PC-9 (cell line): ENCODE measurements around the gene ZNF346. TPM values are rescaled to one million over a fixed set of nuclear protein-coding genes. Genes with fewer than 3 reads are reported as not detected.
"Not testable (repeated sequence)": the region's sequence is repeated elsewhere in the genome, so short reads cannot be mapped to it uniquely, and the experiment has no call there.

Experiments used
- BruUV-seq: library from RNA; stranded (reverse); fragments of 400-500 nt; replicated peaks from 2 replicates; lab custom pipeline; 2021; lab: Mats Ljungman, UMichigan
- CTCF ChIA-PET: fragments of 300-600 bp; sonication (Branson Sonifier 250); formaldehyde crosslinking; loops from one replicate; lab custom pipeline; 2022; ENCODE audit warnings: antibody characterized with exemption; lab: Charles Lee
- POLR2A ChIA-PET: fragments of 300-600 bp; sonication (Branson Sonifier 250); formaldehyde crosslinking; loops from one replicate; lab custom pipeline; 2022; ENCODE audit warnings: antibody characterized with exemption; ENCODE audit not compliant: unreplicated experiment; lab: Charles Lee
- DNase-seq, 2 experiments: peaks; one replicate each; pipeline versions ENCODE4 v3.0.0 to v3.0.0-alpha.2; 2015 to 2022; ENCODE audit warnings: mixed read lengths in 1 of 2
- H2AFZ ChIP-seq: fragments of 200-600 bp; sonication (generic); 2 replicates; pipeline ENCODE4 v1.8.1; 2017; ENCODE audit warnings: antibody characterized with exemption
- H3F3A ChIP-seq: fragments of 200-600 bp; sonication (generic); 2 replicates; pipeline ENCODE4 v1.8.1; 2017; ENCODE audit warnings: antibody characterized with exemption, mild to moderate bottlenecking, low read depth; ENCODE audit not compliant: insufficient read depth
- H3K27ac ChIP-seq: fragments of 200-600 bp; sonication (generic); 2 replicates; pipeline ENCODE4 v1.6.1; 2016; ENCODE audit warnings: mixed run types
- H3K27me3 ChIP-seq: fragments of 200-600 bp; sonication (generic); 2 replicates; pipeline ENCODE4 v1.6.1; 2016; ENCODE audit warnings: low read depth, mixed run types; ENCODE audit not compliant: insufficient read depth
- H3K36me3 ChIP-seq: fragments of 200-600 bp; sonication (generic); 2 replicates; pipeline ENCODE4 v1.6.1; 2016; ENCODE audit warnings: low read depth, mixed run types
- H3K4me1 ChIP-seq: fragments of 200-600 bp; sonication (generic); replicated peaks from 2 replicates; pipeline ENCODE4 v1.6.1; 2016; ENCODE audit warnings: mixed run types; ENCODE audit not compliant: insufficient read depth
- H3K4me2 ChIP-seq: fragments of 200-600 bp; sonication (generic); 2 replicates; pipeline ENCODE4 v1.6.1; 2017; ENCODE audit warnings: mixed run types
- H3K4me3 ChIP-seq: fragments of 200-600 bp; sonication (generic); 2 replicates; pipeline ENCODE4 v1.6.1; 2016; ENCODE audit warnings: mixed run types
- H3K79me2 ChIP-seq: fragments of 200-600 bp; sonication (generic); 2 replicates; pipeline ENCODE4 v1.6.1; 2017; ENCODE audit warnings: low read depth, mixed run types
- H3K9me2 ChIP-seq: fragments of 200-600 bp; sonication (generic); 2 replicates; pipeline ENCODE4 v1.8.1; 2017; ENCODE audit warnings: mild to moderate bottlenecking; ENCODE audit not compliant: insufficient read depth
- H3K9me3 ChIP-seq: fragments of 200-600 bp; sonication (generic); 2 replicates; pipeline ENCODE4 v1.8.1; 2016; ENCODE audit warnings: low read depth; ENCODE audit not compliant: insufficient read depth
- H4K20me1 ChIP-seq: fragments of 200-600 bp; sonication (generic); 2 replicates; pipeline ENCODE4 v1.8.1; 2017; ENCODE audit not compliant: insufficient read depth
- EZH2 ChIP-seq: fragments of 200-600 bp; sonication (generic); IDR thresholded peaks from 2 replicates; pipeline ENCODE4 v1.8.0; 2017; ENCODE audit warnings: antibody characterized with exemption, low read depth
- intact Hi-C: fragments of 100-400 bp; cut with micrococcal nuclease; formaldehyde crosslinking; loops from one replicate; pipeline ENCODE4 v1.10.0; 2022; ENCODE audit not compliant: unreplicated experiment
- total RNA-seq: library from RNA; stranded (reverse); gene quantifications from 2 replicates; pipeline ENCODE4 v1.2.3, GENCODE V29; 2021
- TF ChIP-seq, protein P1 (sequence below): fragments of 200-600 bp; sonication (generic); conservative IDR thresholded peaks from 2 replicates; pipeline ENCODE4 v1.6.1; 2017; ENCODE audit warnings: mixed run types, antibody characterized with exemption, mild to moderate bottlenecking, moderate library complexity

The ZNF346 gene
- total RNA-seq, 1 experiment from 2014 or later, result 23.8 TPM

DNA sequence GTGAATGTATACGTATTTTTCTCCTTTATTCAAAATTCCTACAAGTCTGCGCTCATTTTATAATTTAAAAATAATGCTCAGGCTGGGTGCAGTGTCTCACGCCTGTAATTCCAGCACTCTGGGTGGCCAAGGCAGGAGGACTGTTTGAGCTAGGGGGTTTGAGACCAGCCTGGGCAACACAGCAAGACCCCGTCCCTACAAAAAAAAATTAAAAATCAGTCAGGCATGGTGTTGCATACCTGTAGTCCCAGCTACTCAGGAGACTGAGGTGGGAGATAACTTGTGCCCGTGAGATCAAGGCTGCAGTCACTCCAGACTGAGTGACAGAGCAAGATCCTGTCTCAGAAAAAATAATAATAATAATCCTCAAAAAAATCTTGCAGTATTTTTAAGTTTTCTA is 23.7 kb upstream of the ZNF346 start:
- no peak overlapping the region for H3K27ac ChIP-seq

DNA sequence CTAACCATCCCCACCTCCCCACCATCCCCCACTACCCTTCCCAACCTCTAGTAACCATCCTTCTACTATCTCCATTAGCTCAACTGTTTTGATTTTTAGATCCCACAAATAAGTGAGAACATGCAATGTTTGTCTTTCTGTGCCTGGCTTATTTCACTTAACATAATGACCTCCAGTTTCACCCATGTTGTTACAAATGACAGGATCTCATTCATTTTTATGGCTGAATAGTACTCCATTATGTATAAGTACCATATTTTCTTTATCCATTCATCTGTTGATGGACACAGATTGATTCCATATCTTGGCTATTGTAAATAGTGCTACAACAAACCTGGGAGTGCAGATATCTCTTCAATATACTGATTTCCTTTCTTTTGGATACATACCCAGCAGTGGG is 23.0 kb upstream of the ZNF346 start:
- not testable (repeated sequence) for DNase-seq

More for the DNA sequence above, 23.7 kb upstream of the ZNF346 start:
- H3K4me2 ChIP-seq, result no peak overlapping the region
- H3F3A ChIP-seq, result peaks cover 50% of the 10 kb centered on the region
- H4K20me1 ChIP-seq, result peaks cover 29% of the 10 kb centered on the region
- intact Hi-C loops, result no loop called here
- POLR2A ChIA-PET, result no interaction called here
- DNase-seq, result no peak
- no peak for TF ChIP-seq EZH2
- TF ChIP-seq, protein P1, sequence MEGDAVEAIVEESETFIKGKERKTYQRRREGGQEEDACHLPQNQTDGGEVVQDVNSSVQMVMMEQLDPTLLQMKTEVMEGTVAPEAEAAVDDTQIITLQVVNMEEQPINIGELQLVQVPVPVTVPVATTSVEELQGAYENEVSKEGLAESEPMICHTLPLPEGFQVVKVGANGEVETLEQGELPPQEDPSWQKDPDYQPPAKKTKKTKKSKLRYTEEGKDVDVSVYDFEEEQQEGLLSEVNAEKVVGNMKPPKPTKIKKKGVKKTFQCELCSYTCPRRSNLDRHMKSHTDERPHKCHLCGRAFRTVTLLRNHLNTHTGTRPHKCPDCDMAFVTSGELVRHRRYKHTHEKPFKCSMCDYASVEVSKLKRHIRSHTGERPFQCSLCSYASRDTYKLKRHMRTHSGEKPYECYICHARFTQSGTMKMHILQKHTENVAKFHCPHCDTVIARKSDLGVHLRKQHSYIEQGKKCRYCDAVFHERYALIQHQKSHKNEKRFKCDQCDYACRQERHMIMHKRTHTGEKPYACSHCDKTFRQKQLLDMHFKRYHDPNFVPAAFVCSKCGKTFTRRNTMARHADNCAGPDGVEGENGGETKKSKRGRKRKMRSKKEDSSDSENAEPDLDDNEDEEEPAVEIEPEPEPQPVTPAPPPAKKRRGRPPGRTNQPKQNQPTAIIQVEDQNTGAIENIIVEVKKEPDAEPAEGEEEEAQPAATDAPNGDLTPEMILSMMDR, result no peak
- no TSS peak for BruUV-seq
- H3K9me2 ChIP-seq, result no peaks in the 10 kb centered on the region
- H2AFZ ChIP-seq, result no peak overlapping the region
- no peaks in the 10 kb centered on the region for H3K27me3 ChIP-seq
- H3K9me3 ChIP-seq, result peaks cover 3% of the 10 kb centered on the region; the same call in 1 of the 2 replicates
- no peak overlapping the region for H3K4me3 ChIP-seq
- CTCF ChIA-PET, result no interaction called here
- peaks cover 93% of the 10 kb centered on the region for H3K79me2 ChIP-seq
- peaks cover 26% of the 10 kb centered on the region for H3K4me1 ChIP-seq
- peaks cover 3% of the 10 kb centered on the region for H3K36me3 ChIP-seq

DNA sequence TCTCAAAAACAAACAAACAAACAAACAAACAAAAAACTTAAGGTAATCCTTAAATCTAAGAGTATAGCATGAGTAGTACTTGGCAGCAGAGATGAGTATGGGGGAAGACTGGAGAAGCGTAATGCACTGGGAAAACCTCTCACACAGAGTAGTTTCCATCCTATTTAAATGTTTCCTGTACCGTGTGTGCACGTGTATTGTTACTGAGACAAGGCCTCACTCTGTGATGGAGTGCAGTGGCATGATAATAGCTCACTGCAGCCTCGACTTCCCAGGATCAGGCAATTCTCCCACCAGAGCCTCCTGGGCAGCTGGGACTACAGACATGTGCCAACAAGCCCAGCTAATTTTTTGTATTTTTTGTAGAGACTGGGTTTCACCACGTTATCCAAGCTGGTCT is 18.8 kb upstream of the ZNF346 start:
- POLR2A ChIA-PET, result no interaction called here
- no peaks in the 10 kb centered on the region for H3K27me3 ChIP-seq
- no peak overlapping the region for H3K4me3 ChIP-seq
- no peak overlapping the region for H3K27ac ChIP-seq
- H3K9me3 ChIP-seq, result no peaks in the 10 kb centered on the region
- peaks cover 47% of the 10 kb centered on the region for H4K20me1 ChIP-seq
- intact Hi-C loops, result loop anchor here (10.0 kb wide), 1 partner anchor 469 kb away; the partner anchor contains the start of gene RNF44
- H3K79me2 ChIP-seq, result peaks cover 77% of the 10 kb centered on the region
- H3F3A ChIP-seq, result peaks cover 8% of the 10 kb centered on the region; the same call in 1 of the 2 replicates
- CTCF ChIA-PET, result no interaction called here
- no peaks in the 10 kb centered on the region for H3K9me2 ChIP-seq
- no peak overlapping the region for H3K4me2 ChIP-seq
- no peak overlapping the region for H2AFZ ChIP-seq
- no TSS peak for BruUV-seq
- peaks cover 11% of the 10 kb centered on the region; the same call in 1 of the 2 replicates for H3K4me1 ChIP-seq
- no peak for TF ChIP-seq EZH2
- TF ChIP-seq, protein P1, result no peak
- no peak for DNase-seq
- no peaks in the 10 kb centered on the region; the same call in 1 of the 2 replicates for H3K36me3 ChIP-seq

More for the DNA sequence above, 23.0 kb upstream of the ZNF346 start:
- H3K9me2 ChIP-seq, H3K36me3 ChIP-seq, BruUV-seq, H2AFZ ChIP-seq, H3K4me2 ChIP-seq, CTCF ChIA-PET, H3K27me3 ChIP-seq, H3K27ac ChIP-seq, H3K9me3 ChIP-seq, intact Hi-C loops, H3K4me3 ChIP-seq: not testable (repeated sequence)
- Histone ChIP-seq H4K20me1 (peaks cover 36% of the 10 kb centered on the region), H3F3A (peaks cover 43% of the 10 kb centered on the region), H3K4me1 (peaks cover 27% of the 10 kb centered on the region), H3K79me2 (peaks cover 97% of the 10 kb centered on the region)
- POLR2A ChIA-PET, result interaction anchor here (0.7 kb wide), 1 partner anchor 828 kb away, joined by 8 read pairs; no protein-coding TSS in a partner anchor
